GM12878 (cell line): ENCODE results near the gene CSF3R. TPM values are rescaled to one million over a fixed set of nuclear protein-coding genes. Genes with fewer than 3 reads are reported as not detected.

ENCODE experiments used
- ATAC-seq: fragments of 200-7000 bp; cut with Tn5 transposase; 3 replicates; pipeline ENCODE4 v1.9.1; 2020; ENCODE audit warnings: mild to moderate bottlenecking, moderate library complexity
- BruUV-seq: library from RNA; stranded (reverse); fragments of 400-500 nt; replicated peaks from 2 replicates; lab custom pipeline; 2021; lab: Mats Ljungman, UMichigan
- CTCF ChIA-PET: fragments of 300-600 bp; sonication (Branson Sonifier 250); formaldehyde crosslinking; extraction: SDS; loops from one replicate; lab custom pipeline; 2021; ENCODE audit warnings: inconsistent platforms; lab: Yijun Ruan, JAX
- POLR2A ChIA-PET: fragments of 350-600 bp; formaldehyde crosslinking; extraction: SDS; loops from one replicate; lab custom pipeline; 2021; ENCODE audit warnings: inconsistent platforms; lab: Charles Lee
- RAD21 ChIA-PET: fragments of 300-600 bp; sonication (Branson Sonifier 250); formaldehyde crosslinking; loops from one replicate; lab custom pipeline; 2023; ENCODE audit warnings: antibody characterized with exemption; ENCODE audit not compliant: unreplicated experiment; lab: Charles Lee
- SMC1A ChIA-PET: fragments of 300-600 bp; sonication (Branson Sonifier 250); formaldehyde crosslinking; loops from one replicate; lab custom pipeline; 2023; ENCODE audit not compliant: unreplicated experiment, uncharacterized antibody; lab: Charles Lee
- DNase-seq: peaks from one replicate; pipeline ENCODE4 v3.0.0-alpha.2; 2011; ENCODE audit warnings: low read depth, low spot score
- FAIRE-seq: peaks from 3 replicates; lab custom pipeline; 2011; peaks lifted over from hg19 to GRCh38; lab: Jason Lieb, UNC
- H2AFZ ChIP-seq: 2 replicates; pipeline ENCODE4 v1.6.0; 2011; ENCODE audit warnings: low read depth, low read length, control low read depth; ENCODE audit not compliant: control insufficient read depth
- H3K27ac ChIP-seq: 2 replicates; pipeline ENCODE4 v1.5.1; 2011; ENCODE audit warnings: control low read depth; ENCODE audit not compliant: control insufficient read depth, insufficient read depth
- H3K27me3 ChIP-seq, 2 experiments: replicated peaks in 1 of 2; 2 replicates each; pipeline versions ENCODE4 v1.6.0 to v1.6.1; 2011; ENCODE audit warnings: low read length in 1 of 2; ENCODE audit not compliant: control insufficient read depth in 2 of 2, insufficient read depth in 2 of 2
- H3K36me3 ChIP-seq, 2 experiments: 2 replicates each; pipeline ENCODE4 v1.5.1; 2011; ENCODE audit warnings: low read length in 1 of 2; ENCODE audit not compliant: control insufficient read depth in 2 of 2, insufficient read depth in 2 of 2
- H3K4me1 ChIP-seq: 2 replicates; pipeline ENCODE4 v1.6.1; 2011; ENCODE audit warnings: mild to moderate bottlenecking, low read length, moderate library complexity, mixed read lengths; ENCODE audit not compliant: control insufficient read depth, insufficient read depth
- H3K4me2 ChIP-seq: 2 replicates; pipeline ENCODE4 v1.6.0; 2011; ENCODE audit warnings: control low read depth; ENCODE audit not compliant: control insufficient read depth, insufficient read depth
- H3K4me3 ChIP-seq: fragments of 200-600 bp; sonication (generic); 2 replicates; pipeline ENCODE4 v1.5.1; 2016
- H3K79me2 ChIP-seq: 2 replicates; pipeline ENCODE4 v1.6.0; 2011; ENCODE audit warnings: low read length; ENCODE audit not compliant: control insufficient read depth, insufficient read depth
- H3K9ac ChIP-seq: 2 replicates; pipeline ENCODE4 v1.8.0; 2011; ENCODE audit warnings: low read length, control low read depth, mixed read lengths; ENCODE audit not compliant: control insufficient read depth, insufficient read depth
- H3K9me3 ChIP-seq: replicated peaks from 3 replicates; pipeline ENCODE4 v1.5.1; 2011; ENCODE audit warnings: mild to moderate bottlenecking, low read length; ENCODE audit not compliant: control insufficient read depth, insufficient read depth
- H4K20me1 ChIP-seq: 2 replicates; pipeline ENCODE4 v1.6.0; 2011; ENCODE audit not compliant: control insufficient read depth, insufficient read depth
- BMI1 ChIP-seq: fragments of 450-650 bp; IDR thresholded peaks from 2 replicates; pipeline ENCODE4 v1.6.1; 2016; ENCODE audit warnings: mild to moderate bottlenecking, moderate library complexity, borderline replicate concordance
- CBX3 ChIP-seq: fragments of 200-600 bp; sonication (generic); IDR thresholded peaks from 2 replicates; pipeline ENCODE4 v1.6.1; 2016; ENCODE audit warnings: low read depth, borderline replicate concordance
- CHD4 ChIP-seq: fragments of 200-600 bp; sonication (generic); IDR thresholded peaks from 2 replicates; pipeline ENCODE4 v1.6.1; 2016; ENCODE audit warnings: mild to moderate bottlenecking
- DPF2 ChIP-seq: fragments of 450-650 bp; IDR thresholded peaks from 2 replicates; pipeline ENCODE4 v1.6.1; 2017; ENCODE audit warnings: mild to moderate bottlenecking
- EGR1 ChIP-seq, 2 experiments: IDR thresholded peaks; 1 replicate in 1 of 2; 2 replicates in 1 of 2; pipeline ENCODE4 v1.6.1; 2011 to 2012; ENCODE audit warnings: low read depth in 2 of 2, low read length in 2 of 2, borderline replicate concordance in 1 of 2, mild to moderate bottlenecking in 1 of 2, moderate library complexity in 1 of 2
- IRF4 ChIP-seq: IDR thresholded peaks from 2 replicates; pipeline ENCODE4 v1.6.1; 2011; ENCODE audit warnings: low read depth, low read length
- IRF5 ChIP-seq: fragments of 450-650 bp; IDR thresholded peaks from 2 replicates; pipeline ENCODE4 v1.6.1; 2017; ENCODE audit warnings: borderline replicate concordance
- JUNB ChIP-seq: IDR thresholded peaks from 2 replicates; pipeline ENCODE4 v1.6.1; 2016; ENCODE audit warnings: antibody characterized with exemption, mild to moderate bottlenecking
- RBBP5 ChIP-seq: fragments of 200-600 bp; sonication (generic); conservative IDR thresholded peaks from 2 replicates; pipeline ENCODE4 v1.6.1; 2016
- RELB ChIP-seq: fragments of 450-650 bp; IDR thresholded peaks from 2 replicates; pipeline ENCODE4 v1.6.1; 2017; ENCODE audit warnings: low read depth, mild to moderate bottlenecking, moderate library complexity
- YBX1 ChIP-seq: fragments of 450-650 bp; IDR thresholded peaks from 2 replicates; pipeline ENCODE4 v1.6.1; 2016; ENCODE audit warnings: antibody characterized with exemption
- ZNF274 ChIP-seq: IDR thresholded peaks from one replicate; pipeline ENCODE4 v1.8.0; 2011; ENCODE audit not compliant: insufficient read length, insufficient read depth
- WGBS: methylation state at CpG from one replicate; pipeline ENCODE4 v1.1.6; 2016; ENCODE audit warnings: low lambda C conversion rate; ENCODE audit not compliant: insufficient replicate concordance, insufficient coverage; ENCODE audit errors: missing lambda C conversion rate; 5-methylcytosine and 5-hydroxymethylcytosine counted together
- in situ Hi-C: fragments of 300-500 bp; cut with MboI; formaldehyde crosslinking; loops from 9 replicates; pipeline ENCODE4 v1.14.3; 2018; ENCODE audit warnings: mixed read lengths
- intact Hi-C: fragments of 100-400 bp; cut with micrococcal nuclease; formaldehyde crosslinking; loops from one replicate; pipeline ENCODE4 v1.14.2; 2022; ENCODE audit not compliant: unreplicated experiment
- polyA plus RNA-seq, 11 experiments: library from polyadenylated mRNA; depleted of rRNA in 4 of 11; unstranded in 6 of 11; stranded (reverse) in 5 of 11; fragments of >200 nt; fragmentation: Nextera tagmentation in 4 of 11; fragmentation: Illumina TruSeq in 1 of 11; extraction: Ambion mirVana in 4 of 11; extraction: Trizol in 1 of 11; gene quantifications; 1 replicate in 1 of 11; 2 replicates in 10 of 11; pipeline versions ENCODE4 v1.2.1 to v1.2.3, GENCODE V29; 2011 to 2016; ENCODE audit warnings: inconsistent platforms in 2 of 11, missing spikeins in 2 of 11, low read depth in 1 of 11
- total RNA-seq, 4 experiments: library from RNA; depleted of rRNA in 3 of 4; stranded (reverse); fragments of >200 nt in 3 of 4; fragmentation: Illumina TruSeq in 1 of 4; extraction: Trizol in 1 of 4; gene quantifications; 2 replicates each; pipeline versions ENCODE4 v1.2.1 to v1.2.3, GENCODE V29; 2013 to 2021

CSF3R gene
- total and polyA plus RNA-seq, 10 of the 15 experiments (the other 5 are each of a cell fraction or from before 2014, with no cell fraction given) = 0.13 TPM; not detected in 9

DNA sequence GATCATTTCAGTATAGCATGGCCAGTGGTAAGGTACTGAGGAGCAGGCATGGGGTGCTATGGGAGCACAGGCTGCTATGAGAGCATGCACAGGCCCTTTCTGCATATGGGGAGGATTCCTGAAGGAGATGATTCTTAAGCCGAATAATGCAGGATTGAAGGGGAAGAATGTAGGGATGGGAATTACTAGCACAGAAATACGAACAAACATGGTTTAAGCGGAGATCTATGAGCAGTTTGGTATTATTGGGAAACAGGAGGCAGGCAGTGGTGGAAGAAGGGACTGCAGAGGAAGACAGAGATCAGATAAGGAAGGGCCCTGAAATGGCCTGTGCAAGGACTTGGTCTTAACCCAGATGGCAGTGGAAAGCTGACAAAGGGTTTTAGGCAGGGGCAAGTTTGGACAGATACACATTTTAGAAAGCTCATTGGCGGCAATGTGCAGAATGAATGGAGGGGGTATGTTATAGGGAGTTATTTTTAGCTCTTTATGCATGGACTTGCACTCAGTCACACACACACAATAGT is 34.1 kb downstream of the CSF3R start:
- CTCF ChIA-PET = interaction anchor here (0.6 to 3.0 kb wide), 2 partner anchors 15 to 1106 kb away, joined by 3 to 9 read pairs; partner anchors contain the start of genes MRPS15 and SNIP1
- intact Hi-C loops (no loop called here), in situ Hi-C loops (no loop called here)
- no peak overlapping the region for H3K4me2 ChIP-seq
- SMC1A ChIA-PET = no interaction called here
- no peaks in the 10 kb centered on the region for H3K27me3 ChIP-seq
- H3K36me3 ChIP-seq = no peaks in the 10 kb centered on the region
- no peaks in the 10 kb centered on the region for H4K20me1 ChIP-seq
- FAIRE-seq = no peak
- no peak overlapping the region for H2AFZ ChIP-seq
- no peak overlapping the region for H3K4me3 ChIP-seq
- WGBS = 63% methylated on average over 4 of the region's 4 CpGs
- no peaks in the 10 kb centered on the region for H3K9me3 ChIP-seq
- DNase-seq = no peak
- no peak overlapping the region for H3K9ac ChIP-seq
- no peak overlapping the region for H3K27ac ChIP-seq
- POLR2A ChIA-PET = interaction anchor here (2.3 kb wide), 1 partner anchor 19 kb away, joined by 9 read pairs; no protein-coding TSS in a partner anchor
- H3K79me2 ChIP-seq = no peaks in the 10 kb centered on the region; the same call in 1 of the 2 replicates
- no peak for ATAC-seq
- RAD21 ChIA-PET = no interaction called here
- TF ChIP-seq DPF2 = no peak
- TF ChIP-seq ZNF274 = no peak
- TF ChIP-seq CHD4 = no peak
- TF ChIP-seq, all 136 proteins: peak for 0
- no TSS peak for BruUV-seq
- H3K4me1 ChIP-seq = no peaks in the 10 kb centered on the region

DNA sequence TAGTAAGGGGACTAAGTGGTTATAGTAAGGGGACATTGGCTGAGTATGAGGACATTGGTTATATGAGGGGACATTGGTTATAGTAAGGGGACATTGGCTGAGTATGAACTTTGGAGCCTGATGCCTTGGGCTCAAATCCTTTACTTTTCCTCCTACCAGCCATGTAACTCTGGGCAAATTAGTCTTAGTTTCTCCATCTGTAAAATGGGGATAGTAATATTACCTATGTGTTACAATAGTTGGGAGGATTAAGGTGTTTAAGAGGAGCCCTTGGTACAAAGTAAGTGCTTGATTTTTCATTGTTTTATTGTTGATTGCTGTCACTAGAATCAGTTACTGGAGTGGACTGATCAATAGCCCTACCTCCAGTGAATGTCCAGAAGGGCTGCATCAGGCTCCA is 35.3 kb downstream of the CSF3R start:
- ChIA-PET POLR2A (no interaction called here), RAD21 (no interaction called here), SMC1A (interaction anchor here (1.0 kb wide), 1 partner anchor 12 kb away, joined by 3 read pairs; no protein-coding TSS in a partner anchor), CTCF (no interaction called here)
- H3K9me3 ChIP-seq = no peaks in the 10 kb centered on the region
- H4K20me1 ChIP-seq = no peaks in the 10 kb centered on the region
- no peak overlapping the region for H3K4me2 ChIP-seq
- H3K9ac ChIP-seq = no peak overlapping the region
- H3K27ac ChIP-seq = no peak overlapping the region
- H3K36me3 ChIP-seq = no peaks in the 10 kb centered on the region
- ATAC-seq (no peak), FAIRE-seq (no peak), DNase-seq (no peak)
- no peak overlapping the region for H3K4me3 ChIP-seq
- intact Hi-C loops = no loop called here
- no peak overlapping the region for H2AFZ ChIP-seq
- no peaks in the 10 kb centered on the region; the same call in 1 of the 2 replicates for H3K79me2 ChIP-seq
- no peaks in the 10 kb centered on the region for H3K4me1 ChIP-seq
- BruUV-seq = no TSS peak
- in situ Hi-C loops = no loop called here
- H3K27me3 ChIP-seq = no peaks in the 10 kb centered on the region
- TF ChIP-seq CBX3 = no peak
- TF ChIP-seq JUNB = no peak
- TF ChIP-seq RBBP5 = no peak
- no peak for TF ChIP-seq IRF5
- TF ChIP-seq RELB = no peak
- TF ChIP-seq IRF4 = no peak
- no peak for TF ChIP-seq EGR1 (IDR thresholded peaks at IDR 0.05; ENCODE audit: borderline replicate concordance in 1 of 2, low read depth in 2 of 2, low read length in 2 of 2)
- no peak for TF ChIP-seq YBX1
- TF ChIP-seq BMI1 = no peak
